ENCODE data around the gene PTGES. TPM values are rescaled to one million over a fixed set of nuclear protein-coding genes. Genes with fewer than 3 reads are reported as not detected.

PTGES gene
- total RNA-seq, 4 donors from 2014 or later: 14.7 to 33.0 (median 25.7) TPM

DNA sequence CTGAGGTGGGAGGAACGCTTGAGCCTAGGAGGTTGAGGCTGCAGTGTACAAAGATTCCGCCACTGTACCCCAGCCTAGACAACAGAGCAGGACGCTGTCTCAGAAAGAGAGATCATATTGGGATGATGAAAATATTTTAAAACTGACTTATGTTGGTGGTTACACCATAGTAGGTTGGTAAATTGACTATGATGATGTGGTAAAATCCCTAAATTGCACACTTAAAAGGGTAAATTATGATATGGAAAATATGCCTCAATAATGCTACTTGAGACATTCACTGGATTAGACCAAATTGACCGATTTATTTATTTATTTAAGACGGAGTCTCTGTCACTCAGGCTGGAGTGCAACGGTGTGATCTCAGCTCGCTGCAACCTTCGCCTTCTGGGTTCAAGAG is 28.3 kb upstream of the PTGES start:
- no peak for DNase-seq (ENCODE audit: low spot score in 2 of 2)
- Histone ChIP-seq H3K36me3 (no peaks in the 10 kb centered on the region), H3K9me3 (no peaks in the 10 kb centered on the region), H3K27me3 (no peaks in the 10 kb centered on the region), H3K4me1 (peaks cover 0 to 27% (median 19%) of the 10 kb centered on the region in 4 donors), H3K27ac (no peak overlapping the region), H3K4me3 (no peak overlapping the region)
- WGBS, 2 donors: 80 to 91% methylated on average over 8 of the region's 8 CpGs
- TF ChIP-seq, protein P1, sequence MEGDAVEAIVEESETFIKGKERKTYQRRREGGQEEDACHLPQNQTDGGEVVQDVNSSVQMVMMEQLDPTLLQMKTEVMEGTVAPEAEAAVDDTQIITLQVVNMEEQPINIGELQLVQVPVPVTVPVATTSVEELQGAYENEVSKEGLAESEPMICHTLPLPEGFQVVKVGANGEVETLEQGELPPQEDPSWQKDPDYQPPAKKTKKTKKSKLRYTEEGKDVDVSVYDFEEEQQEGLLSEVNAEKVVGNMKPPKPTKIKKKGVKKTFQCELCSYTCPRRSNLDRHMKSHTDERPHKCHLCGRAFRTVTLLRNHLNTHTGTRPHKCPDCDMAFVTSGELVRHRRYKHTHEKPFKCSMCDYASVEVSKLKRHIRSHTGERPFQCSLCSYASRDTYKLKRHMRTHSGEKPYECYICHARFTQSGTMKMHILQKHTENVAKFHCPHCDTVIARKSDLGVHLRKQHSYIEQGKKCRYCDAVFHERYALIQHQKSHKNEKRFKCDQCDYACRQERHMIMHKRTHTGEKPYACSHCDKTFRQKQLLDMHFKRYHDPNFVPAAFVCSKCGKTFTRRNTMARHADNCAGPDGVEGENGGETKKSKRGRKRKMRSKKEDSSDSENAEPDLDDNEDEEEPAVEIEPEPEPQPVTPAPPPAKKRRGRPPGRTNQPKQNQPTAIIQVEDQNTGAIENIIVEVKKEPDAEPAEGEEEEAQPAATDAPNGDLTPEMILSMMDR (IDR thresholded peaks at IDR 0.05): no peak
- TF ChIP-seq EP300 (IDR thresholded peaks at IDR 0.05) (no peak), POLR2A (IDR thresholded peaks at IDR 0.05) (no peak)

DNA sequence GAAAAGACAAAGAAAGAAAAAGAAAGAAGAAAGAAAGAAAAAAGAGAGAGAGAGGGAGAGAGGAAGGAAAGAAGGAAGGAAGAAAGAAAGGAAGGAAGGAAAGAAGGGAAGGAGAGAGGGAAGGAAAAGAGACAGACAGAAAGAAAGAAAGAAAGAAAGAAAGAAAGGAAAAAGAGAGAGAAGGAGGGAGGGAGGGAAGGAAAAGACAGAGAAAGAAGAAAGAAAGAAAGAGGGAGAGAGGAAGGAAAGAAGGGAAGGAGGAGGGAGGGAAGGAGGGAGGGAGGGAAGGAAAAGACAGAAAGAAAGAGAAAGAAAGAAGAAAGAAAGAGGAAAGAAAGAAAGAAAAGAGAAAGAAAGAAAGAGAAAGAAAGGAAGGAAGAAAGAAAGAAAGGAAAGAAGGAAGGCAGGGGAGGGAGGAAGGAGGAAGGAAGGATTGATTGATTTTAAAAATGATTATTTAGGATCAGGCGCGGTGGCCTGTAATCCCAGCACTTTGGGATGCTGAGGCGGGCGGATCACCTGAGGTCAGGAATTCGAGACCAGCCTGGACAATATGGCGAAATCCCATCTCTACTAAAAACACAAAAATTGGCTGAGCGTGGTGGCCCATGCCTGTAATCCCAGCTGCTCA is 26.8 kb upstream of the PTGES start:
- H3K9me3 ChIP-seq: no peaks in the 10 kb centered on the region
- DNase-seq (ENCODE audit: low spot score in 2 of 2): no peak
- peaks cover 0 to 37% (median 21%) of the 10 kb centered on the region in 4 donors for H3K4me1 ChIP-seq
- H3K27me3 ChIP-seq: no peaks in the 10 kb centered on the region
- no peaks in the 10 kb centered on the region for H3K36me3 ChIP-seq
- no peak for TF ChIP-seq EP300 (IDR thresholded peaks at IDR 0.05)
- TF ChIP-seq, protein P1 (IDR thresholded peaks at IDR 0.05): no peak
- no peak for TF ChIP-seq POLR2A (IDR thresholded peaks at IDR 0.05)
- no peak overlapping the region for H3K4me3 ChIP-seq
- WGBS, 2 donors: 84 to 91% methylated on average over 7 of the region's 7 CpGs
- H3K27ac ChIP-seq: no peak overlapping the region

DNA sequence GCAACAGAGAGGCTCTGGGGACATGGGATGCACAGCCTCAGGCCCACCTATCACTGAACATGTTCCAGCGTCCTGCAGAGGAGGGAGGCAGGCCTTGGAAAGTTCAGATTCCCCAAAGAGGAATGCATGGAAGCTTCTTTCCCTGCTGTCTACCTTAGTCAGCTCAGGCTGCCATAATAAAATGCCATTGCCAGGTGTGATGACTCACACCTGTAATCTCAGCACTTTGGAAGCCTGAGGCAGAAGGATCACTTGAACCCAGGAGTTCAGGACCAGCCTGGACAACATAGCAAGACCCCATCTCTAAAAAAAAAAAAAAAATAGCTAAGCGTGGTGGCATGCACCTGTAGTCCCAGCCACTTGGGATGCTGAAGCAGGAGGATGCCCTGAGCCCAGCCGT is 25.6 kb upstream of the PTGES start:
- Histone ChIP-seq H3K4me1 (peaks cover 0 to 42% (median 20%) of the 10 kb centered on the region in 4 donors), H3K36me3 (no peaks in the 10 kb centered on the region), H3K4me3 (no peak overlapping the region), H3K27ac (peak overlapping the region in 2 of 4 donors; percentile 84 to 89), H3K27me3 (no peaks in the 10 kb centered on the region), H3K9me3 (no peaks in the 10 kb centered on the region)
- TF ChIP-seq POLR2A (IDR thresholded peaks at IDR 0.05) (no peak), EP300 (IDR thresholded peaks at IDR 0.05) (no peak)
- TF ChIP-seq, protein P1 (IDR thresholded peaks at IDR 0.05): no peak
- 84 to 98% methylated on average over 3 of the region's 3 CpGs for WGBS, 2 donors
- DNase-seq (ENCODE audit: low spot score in 2 of 2): no peak

DNA sequence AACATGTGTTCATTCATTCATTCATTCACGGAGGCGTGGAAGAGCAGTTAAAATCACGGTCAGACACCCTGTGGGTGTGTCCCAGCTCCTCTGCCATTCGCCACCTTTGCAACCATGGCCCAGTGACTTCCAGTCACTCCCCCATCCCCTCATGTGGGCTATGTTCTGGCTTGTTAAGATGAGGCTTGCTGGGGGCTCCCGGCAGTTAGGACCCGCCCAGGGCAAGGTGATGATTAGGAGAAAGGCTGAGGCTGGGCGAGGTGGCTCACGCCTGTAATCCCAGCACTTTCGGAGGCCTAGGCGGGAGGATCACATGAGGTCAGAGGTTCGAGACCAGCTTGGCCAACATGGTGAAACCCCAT is 24.9 kb upstream of the PTGES start:
- no peaks in the 10 kb centered on the region for H3K27me3 ChIP-seq
- 61 to 62% methylated on average over 10 to 11 of the region's 11 CpGs for WGBS, 2 donors
- H3K36me3 ChIP-seq: no peaks in the 10 kb centered on the region
- no peaks in the 10 kb centered on the region for H3K9me3 ChIP-seq
- no peak overlapping the region for H3K4me3 ChIP-seq
- no peak for DNase-seq (ENCODE audit: low spot score in 2 of 2)
- H3K27ac ChIP-seq: peak overlapping the region; percentile 45 to 89 (median 68)
- TF ChIP-seq POLR2A (IDR thresholded peaks at IDR 0.05): no peak
- H3K4me1 ChIP-seq: peaks cover 0 to 44% (median 19%) of the 10 kb centered on the region in 4 donors

DNA sequence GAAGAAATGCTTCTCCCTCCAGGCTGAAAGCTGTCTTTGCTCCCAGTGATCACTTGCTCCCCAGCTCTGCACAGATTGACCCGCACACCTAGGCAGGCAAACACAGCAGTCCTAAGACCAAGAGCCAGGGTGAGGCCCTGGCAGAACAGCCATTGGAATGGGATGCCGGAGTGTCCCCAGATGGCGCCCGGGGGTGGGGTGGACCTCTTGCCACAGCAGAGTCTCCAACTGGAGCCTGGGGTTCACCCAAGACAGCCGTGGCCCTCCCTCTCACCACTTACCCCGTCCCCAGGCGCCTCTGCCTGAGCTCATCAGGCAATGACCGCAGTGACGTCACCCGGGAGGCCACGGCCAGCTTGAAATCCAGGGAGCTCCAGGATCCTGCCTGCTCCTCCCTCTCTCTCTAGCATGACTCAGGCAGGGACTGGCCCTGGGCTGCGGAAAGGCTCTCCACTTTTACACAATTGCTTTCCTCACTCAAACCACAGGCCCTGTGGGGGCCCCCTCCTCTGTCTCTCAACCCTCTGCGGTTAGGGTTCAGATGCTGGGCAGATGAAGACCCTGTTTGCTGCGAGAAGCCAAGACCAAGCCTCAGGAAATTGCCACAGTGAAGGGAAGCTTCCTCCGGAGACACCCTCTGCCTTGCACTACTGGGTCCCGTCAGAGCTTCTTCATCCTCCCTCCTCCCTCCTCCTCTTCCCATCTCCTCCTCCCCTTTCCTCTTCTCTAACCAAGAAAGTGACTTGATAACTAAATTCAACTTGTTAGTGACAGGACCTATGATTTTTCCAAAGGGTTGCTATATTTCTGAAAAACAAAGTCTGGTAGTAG is 24.3 kb upstream of the PTGES start:
- peak overlapping the region; percentile 45 to 89 (median 68) for H3K27ac ChIP-seq
- peaks cover 0 to 44% (median 19%) of the 10 kb centered on the region in 4 donors for H3K4me1 ChIP-seq
- no peaks in the 10 kb centered on the region for H3K36me3 ChIP-seq
- H3K9me3 ChIP-seq: no peaks in the 10 kb centered on the region
- TF ChIP-seq EP300 (IDR thresholded peaks at IDR 0.05) (peak; percentile 60 to 88), POLR2A (IDR thresholded peaks at IDR 0.05) (peak in 1 of 2 donors; percentile 20)
- TF ChIP-seq, protein P1 (IDR thresholded peaks at IDR 0.05): peak in 1 of 5 experiments; percentile 21
- 5 to 6% methylated on average over 16 of the region's 16 CpGs for WGBS, 2 donors
- peak overlapping the region in 1 of 4 donors; percentile 29 for H3K4me3 ChIP-seq
- DNase-seq (ENCODE audit: low spot score in 2 of 2): peak; percentile 97
- H3K27me3 ChIP-seq: no peaks in the 10 kb centered on the region

Measured in tibial nerve (tissue), 4 donors.